K562 (cell line): Measurements from ENCODE around the gene C6orf89. TPM values are rescaled to one million over a fixed set of nuclear protein-coding genes. Genes with fewer than 3 reads are reported as not detected.
A peak's percentile ranks its signal among the peaks of the same experiment; 100 is the strongest.

Source experiments
- ATAC-seq: fragments of 200-7000 bp; cut with Tn5 transposase; 3 replicates; pipeline ENCODE4 v1.9.1; 2020; ENCODE audit warnings: moderate library complexity
- BruUV-seq: library from RNA; stranded (reverse); fragments of 400-500 nt; replicated peaks from 2 replicates; lab custom pipeline; 2021; lab: Mats Ljungman, UMichigan
- CTCF ChIA-PET: fragments of 300-600 bp; formaldehyde crosslinking; extraction: SDS; loops from one replicate; lab custom pipeline; 2021; ENCODE audit warnings: low intra/inter-chr PET ratio; lab: Yijun Ruan, JAX
- POLR2A ChIA-PET: fragments of 300-600, 350-650 bp; sonication (Branson Sonifier 250); formaldehyde crosslinking; extraction: SDS; loops from one replicate; lab custom pipeline; 2021; ENCODE audit warnings: antibody characterized with exemption, inconsistent platforms; lab: Yijun Ruan, JAX
- DNase-seq, 4 experiments: peaks; one replicate each; pipeline versions ENCODE4 v3.0.0 to v3.0.0-alpha.2; 2011 to 2018; ENCODE audit warnings: low spot score in 3 of 4, mixed read lengths in 3 of 4; ENCODE audit errors: extremely low read depth in 1 of 4
- FAIRE-seq: peaks from 2 replicates; lab custom pipeline; 2011; peaks lifted over from hg19 to GRCh38; lab: Jason Lieb, UNC
- H2AFZ ChIP-seq: 2 replicates; pipeline ENCODE4 v1.6.0; 2011; ENCODE audit warnings: low read depth, low read length, control low read depth, inconsistent platforms
- H3K27ac ChIP-seq: fragments of 200-600 bp; 3 replicates; pipeline ENCODE4 v1.8.0; 2011; ENCODE audit warnings: low read depth, mild to moderate bottlenecking, control low read depth, inconsistent platforms, low read length, moderate library complexity, mixed read lengths; ENCODE audit errors: extremely low read depth
- H3K27me3 ChIP-seq, 2 experiments: fragments of 300-600 bp in 1 of 2; 2 replicates in 1 of 2; 3 replicates in 1 of 2; pipeline versions ENCODE4 v1.6.0 to v1.8.0; 2011; ENCODE audit warnings: inconsistent platforms in 2 of 2, low read length in 2 of 2, mild to moderate bottlenecking in 1 of 2, mixed read lengths in 1 of 2, moderate library complexity in 1 of 2; ENCODE audit not compliant: control insufficient read depth in 2 of 2, insufficient read depth in 2 of 2
- H3K36me3 ChIP-seq: fragments of 300-600 bp; 3 replicates; pipeline ENCODE4 v1.8.0; 2011; ENCODE audit warnings: mild to moderate bottlenecking, low read length, inconsistent platforms; ENCODE audit not compliant: control insufficient read depth, insufficient read depth
- H3K4me1 ChIP-seq, 2 experiments: fragments of 200-600 bp in 1 of 2; replicated peaks in 1 of 2; 2 replicates in 1 of 2; 3 replicates in 1 of 2; pipeline versions ENCODE4 v1.5.1 to v1.8.0; 2011; ENCODE audit warnings: inconsistent platforms in 2 of 2, low read length in 2 of 2, mild to moderate bottlenecking in 1 of 2, mixed read lengths in 1 of 2, moderate library complexity in 1 of 2; ENCODE audit not compliant: control insufficient read depth in 2 of 2, insufficient read depth in 2 of 2
- H3K4me2 ChIP-seq: 2 replicates; pipeline ENCODE4 v1.6.1; 2011; ENCODE audit warnings: low read length, control low read depth, inconsistent platforms, mixed read lengths; ENCODE audit not compliant: insufficient read depth
- H3K4me3 ChIP-seq: fragments of 200-600 bp; sonication (generic), shearing (Covaris generic); 2 replicates; pipeline ENCODE4 v1.5.1; 2016; ENCODE audit warnings: control low read depth, inconsistent platforms
- H3K79me2 ChIP-seq: fragments of 200-600 bp; 3 replicates; pipeline ENCODE4 v1.8.0; 2011; ENCODE audit warnings: low read length, inconsistent platforms; ENCODE audit not compliant: control insufficient read depth, insufficient read depth
- H3K9ac ChIP-seq, 2 experiments: 2 replicates each; pipeline versions ENCODE4 v1.6.0 to v1.6.1; 2011; ENCODE audit warnings: low read depth in 2 of 2, low read length in 2 of 2, control low read depth in 1 of 2, inconsistent platforms in 1 of 2, mild to moderate bottlenecking in 1 of 2, mixed read lengths in 1 of 2; ENCODE audit not compliant: insufficient read depth in 1 of 2
- H3K9me1 ChIP-seq: one replicate; pipeline ENCODE4 v1.6.0; 2011; ENCODE audit warnings: inconsistent platforms, mild to moderate bottlenecking, low read length, moderate library complexity; ENCODE audit not compliant: control insufficient read depth, insufficient read depth
- H3K9me3 ChIP-seq: replicated peaks from 2 replicates; pipeline ENCODE4 v1.5.1; 2011; ENCODE audit warnings: low read depth, low read length, inconsistent platforms; ENCODE audit not compliant: control insufficient read depth, insufficient read depth
- H4K20me1 ChIP-seq: replicated peaks from 2 replicates; pipeline ENCODE4 v1.6.1; 2011; ENCODE audit warnings: low read length, inconsistent platforms, mixed read lengths; ENCODE audit not compliant: control insufficient read depth, insufficient read depth
- DDX20 ChIP-seq: fragments of 450-650 bp; IDR thresholded peaks from 2 replicates; pipeline ENCODE4 v1.6.1; 2016; ENCODE audit warnings: missing genetic modification characterization, low read depth, mild to moderate bottlenecking, missing compliant biosample characterization, moderate library complexity
- DPF2 ChIP-seq: fragments of 450-650 bp; IDR thresholded peaks from 2 replicates; pipeline ENCODE4 v1.6.1; 2016
- HMBOX1 ChIP-seq: sonication (generic); IDR thresholded peaks from 2 replicates; pipeline ENCODE4 v1.6.1; 2016
- PBX2 ChIP-seq, 2 experiments: IDR thresholded peaks in 1 of 2; conservative IDR thresholded peaks in 1 of 2; 2 replicates each; pipeline ENCODE4 v1.6.1; 2016; ENCODE audit warnings: low read depth in 2 of 2, mild to moderate bottlenecking in 1 of 2, missing compliant biosample characterization in 1 of 2, missing genetic modification characterization in 1 of 2, moderate library complexity in 1 of 2
- RBM34 ChIP-seq: fragments of 200-400 bp; formaldehyde crosslinking; IDR thresholded peaks from 2 replicates; pipeline ENCODE4 v1.6.1; 2018; ENCODE audit warnings: low read length, borderline replicate concordance; ENCODE audit not compliant: insufficient read depth
- SPI1 ChIP-seq: IDR thresholded peaks from 2 replicates; pipeline ENCODE4 v1.6.1; 2011; ENCODE audit warnings: low read depth, low read length, control low read depth, borderline replicate concordance
- ZC3H11A ChIP-seq: IDR thresholded peaks from 2 replicates; pipeline ENCODE4 v1.6.1; 2012; ENCODE audit warnings: low read depth, low read length, improper control_type of control experiment
- WGBS: fragments of 100-300 bp; shearing (Covaris generic); methylation state at CpG from one replicate; pipeline ENCODE4 v1.1.6; 2016; ENCODE audit warnings: low coverage, mixed read lengths; ENCODE audit not compliant: insufficient coverage; ENCODE audit errors: missing lambda C conversion rate; 5-methylcytosine and 5-hydroxymethylcytosine counted together
- in situ Hi-C: fragments of 300-500 bp; cut with MboI; formaldehyde crosslinking; loops from 4 replicates; pipeline ENCODE4 v1.15.0; 2018; ENCODE audit warnings: inconsistent platforms, mixed read lengths
- intact Hi-C: fragments of 100-400 bp; cut with micrococcal nuclease; formaldehyde crosslinking; loops from 2 replicates; pipeline ENCODE4 v1.14.2; 2022
- polyA plus RNA-seq, 8 experiments: library from polyadenylated mRNA; depleted of rRNA in 4 of 8; stranded (reverse) in 5 of 8; unstranded in 3 of 8; fragments of >200 nt; fragmentation: Nextera tagmentation in 2 of 8; fragmentation: Illumina TruSeq in 1 of 8; extraction: Ambion mirVana in 2 of 8; extraction: Trizol in 1 of 8; gene quantifications; 2 replicates each; pipeline versions ENCODE4 v1.2.1 to v1.2.3, GENCODE V29; 2011 to 2014; ENCODE audit warnings: inconsistent platforms in 1 of 8, missing spikeins in 1 of 8
- total RNA-seq, 7 experiments: library from RNA; depleted of rRNA in 6 of 7; stranded (reverse); fragments of >200 nt in 6 of 7; fragmentation: Illumina TruSeq in 2 of 7; extraction: Trizol in 2 of 7; gene quantifications; 2 replicates each; pipeline versions ENCODE4 v1.2.1 to v1.2.3, GENCODE V29; 2011 to 2021; ENCODE audit warnings: low replicate concordance in 1 of 7

Gene C6orf89
- total and polyA plus RNA-seq, 9 of the 15 experiments (the other 6 are each of a cell fraction or from before 2014, with no cell fraction given), result 35.2 to 111 (median 58.5) TPM

DNA sequence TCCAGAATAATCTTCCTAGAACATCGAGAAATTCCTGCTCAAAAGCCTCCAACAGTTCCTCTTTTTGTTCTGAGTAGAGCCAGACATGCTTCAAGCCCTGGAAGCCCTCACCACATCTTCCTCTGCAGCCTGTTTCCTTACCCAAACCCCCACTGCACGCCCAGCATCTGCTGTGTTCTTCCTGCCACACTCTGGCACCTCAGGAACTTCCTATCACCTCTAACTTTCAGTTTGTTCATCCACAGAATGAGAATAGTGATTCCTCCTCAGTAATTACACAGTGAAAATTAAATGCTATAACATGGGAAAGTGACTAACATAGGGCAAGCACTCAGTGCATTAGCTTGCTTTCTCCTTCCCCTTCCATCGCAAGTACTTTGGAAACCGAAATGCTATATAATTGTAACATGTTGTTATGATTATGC lies 26.3 kb downstream of the C6orf89 start:
- BruUV-seq, result no TSS peak
- Histone ChIP-seq H3K4me2 (no peak overlapping the region), H3K4me1 (peaks cover 0 to 10% of the 10 kb centered on the region in 2 experiments; a peak in 3 of 5 replicates), H3K27me3 (no peaks in the 10 kb centered on the region), H3K36me3 (peaks cover 92% of the 10 kb centered on the region), H2AFZ (no peak overlapping the region), H3K9me1 (no peaks in the 10 kb centered on the region), H3K27ac (no peak overlapping the region), H3K4me3 (no peak overlapping the region), H3K79me2 (no peaks in the 10 kb centered on the region), H3K9ac (no peak overlapping the region; a peak in 1 of 4 replicates), H4K20me1 (0 out of 2 replicates have a peak, but pooled peaks cover 3% of the 10 kb centered on the region), H3K9me3 (no peaks in the 10 kb centered on the region)
- WGBS, result 72% methylated on average over 4 of the region's 4 CpGs
- TF ChIP-seq HMBOX1 (no peak), DDX20 (tag) (no peak), PBX2 (CRISPR knock-in tag; IDR thresholded peaks at IDR 0.05; ENCODE audit: low read depth) (no peak), PBX2 (tag; conservative IDR thresholded peaks at IDR 0.05; ENCODE audit: low read depth) (no peak), SPI1 (peak; percentile 89), RBM34 (no peak), ZC3H11A (no peak), DPF2 (no peak)
- FAIRE-seq, result no peak
- CTCF ChIA-PET, result no interaction called here
- no peak for ATAC-seq
- in situ Hi-C loops, result no loop called here
- intact Hi-C loops, result loop anchor here (10.0 kb wide), 1 partner anchor 103 kb away; no protein-coding TSS in a partner anchor
- POLR2A ChIA-PET, result interaction anchor here (1.4 kb wide), 1 partner anchor 15 kb away, joined by 5 read pairs; no protein-coding TSS in a partner anchor
- no peak for DNase-seq
